Liver (tissue), 3 donors: ENCODE results near the gene MFSD11.

Experiments used
- ATF3 ChIP-seq: IDR thresholded peaks from 2 replicates; pipeline ENCODE4 v1.6.1; 2016; ENCODE audit warnings: antibody characterized with exemption
- CTCF ChIP-seq: fragments of 150-350 bp; IDR thresholded peaks from 2 replicates; pipeline ENCODE4 v1.5.1; 2017; ENCODE audit warnings: improper control_type of control experiment, low read depth, low read length; ENCODE audit not compliant: missing input control
- EGR1 ChIP-seq, 2 donors: IDR thresholded peaks; 2 replicates each; pipeline ENCODE4 v1.6.1; 2016 to 2018; ENCODE audit warnings: antibody characterized with exemption in 2 of 2, low read depth in 2 of 2
- GABPA ChIP-seq, 2 donors: IDR thresholded peaks in 1 of 2; conservative IDR thresholded peaks in 1 of 2; 2 replicates each; pipeline ENCODE4 v1.6.1; 2016; ENCODE audit warnings: antibody characterized with exemption in 2 of 2, mild to moderate bottlenecking in 1 of 2, moderate library complexity in 1 of 2
- HNF4A ChIP-seq, 2 donors: conservative IDR thresholded peaks; 2 replicates each; pipeline ENCODE4 v1.6.1; 2016; ENCODE audit warnings: antibody characterized with exemption in 2 of 2, mild to moderate bottlenecking in 2 of 2
- JUND ChIP-seq, 2 donors: IDR thresholded peaks; 2 replicates each; pipeline ENCODE4 v1.6.1; 2016; ENCODE audit warnings: antibody characterized with exemption in 2 of 2
- RAD21 ChIP-seq, 2 donors: IDR thresholded peaks; 2 replicates each; pipeline ENCODE4 v1.6.1; 2016; ENCODE audit warnings: antibody characterized with exemption in 2 of 2, mild to moderate bottlenecking in 2 of 2
- REST ChIP-seq: IDR thresholded peaks from 2 replicates; pipeline ENCODE4 v1.6.1; 2016; ENCODE audit warnings: antibody characterized with exemption, mild to moderate bottlenecking
- RXRA ChIP-seq, 2 donors: IDR thresholded peaks; 2 replicates each; pipeline ENCODE4 v1.6.1; 2017 to 2018; ENCODE audit warnings: antibody characterized with exemption in 2 of 2, mild to moderate bottlenecking in 1 of 2
- SP1 ChIP-seq: IDR thresholded peaks from 2 replicates; pipeline ENCODE4 v1.6.1; 2018; ENCODE audit warnings: antibody characterized with exemption, mild to moderate bottlenecking
- TAF1 ChIP-seq: conservative IDR thresholded peaks from 2 replicates; pipeline ENCODE4 v1.6.1; 2016; ENCODE audit warnings: antibody characterized with exemption, mild to moderate bottlenecking
- TF ChIP-seq, protein P1 (sequence below): IDR thresholded peaks from 2 replicates; pipeline ENCODE4 v1.6.1; 2016; ENCODE audit warnings: antibody characterized with exemption
- TF ChIP-seq, protein P2 (sequence below): IDR thresholded peaks from 2 replicates; pipeline ENCODE4 v1.6.1; 2016; ENCODE audit warnings: antibody characterized with exemption
- donor health status: healthy.
- donor health status: healthy.

- TF ChIP-seq CTCF (peak; percentile 36), SP1 (no peak), EGR1 (IDR thresholded peaks at IDR 0.05; ENCODE audit: low read depth in 2 of 2) (no peak), HNF4A (conservative IDR thresholded peaks at IDR 0.05) (no peak), REST (peak; percentile 4), RAD21 (IDR thresholded peaks at IDR 0.05) (peak in 1 of 2 donors; percentile 31), RXRA (IDR thresholded peaks at IDR 0.05) (peak; percentile 30 to 71), GABPA (IDR thresholded peaks at IDR 0.05 in 1 of 2, conservative IDR thresholded peaks at IDR 0.05 in 1 of 2) (peak; percentile 29 to 76), ATF3 (no peak), TAF1 (no peak), JUND (IDR thresholded peaks at IDR 0.05) (peak in 1 of 2 donors; percentile 2)
- TF ChIP-seq, protein P1, sequence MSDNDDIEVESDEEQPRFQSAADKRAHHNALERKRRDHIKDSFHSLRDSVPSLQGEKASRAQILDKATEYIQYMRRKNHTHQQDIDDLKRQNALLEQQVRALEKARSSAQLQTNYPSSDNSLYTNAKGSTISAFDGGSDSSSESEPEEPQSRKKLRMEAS: no peak
- TF ChIP-seq, protein P2, sequence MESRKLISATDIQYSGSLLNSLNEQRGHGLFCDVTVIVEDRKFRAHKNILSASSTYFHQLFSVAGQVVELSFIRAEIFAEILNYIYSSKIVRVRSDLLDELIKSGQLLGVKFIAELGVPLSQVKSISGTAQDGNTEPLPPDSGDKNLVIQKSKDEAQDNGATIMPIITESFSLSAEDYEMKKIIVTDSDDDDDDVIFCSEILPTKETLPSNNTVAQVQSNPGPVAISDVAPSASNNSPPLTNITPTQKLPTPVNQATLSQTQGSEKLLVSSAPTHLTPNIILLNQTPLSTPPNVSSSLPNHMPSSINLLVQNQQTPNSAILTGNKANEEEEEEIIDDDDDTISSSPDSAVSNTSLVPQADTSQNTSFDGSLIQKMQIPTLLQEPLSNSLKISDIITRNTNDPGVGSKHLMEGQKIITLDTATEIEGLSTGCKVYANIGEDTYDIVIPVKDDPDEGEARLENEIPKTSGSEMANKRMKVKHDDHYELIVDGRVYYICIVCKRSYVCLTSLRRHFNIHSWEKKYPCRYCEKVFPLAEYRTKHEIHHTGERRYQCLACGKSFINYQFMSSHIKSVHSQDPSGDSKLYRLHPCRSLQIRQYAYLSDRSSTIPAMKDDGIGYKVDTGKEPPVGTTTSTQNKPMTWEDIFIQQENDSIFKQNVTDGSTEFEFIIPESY: no peak
Measured at GRCh38 chr17:76726776-76727718, 10.9 kb upstream of the MFSD11 start, which contains the start of gene METTL23.
